Left lung (tissue), 10 donors: Measurements from ENCODE around the gene RRAD. TPM values are rescaled to one million over a fixed set of nuclear protein-coding genes. Genes with fewer than 3 reads are reported as not detected.

Source experiments
- ATAC-seq: fragments of 200-7000 bp; cut with Tn5 transposase; one replicate; pipeline ENCODE4 v1.9.1; 2020; ENCODE audit warnings: moderate library complexity
- DNase-seq, 4 donors: peaks; one replicate each; pipeline ENCODE4 v3.0.0-alpha.2; 2013 to 2020
- H3K27ac ChIP-seq, 2 donors: fragments of 200-600 bp; sonication (generic) in 1 of 2; one replicate each; pipeline versions ENCODE4 v1.5.0 to v1.8.0; 2020 to 2021
- H3K27me3 ChIP-seq, 2 donors: fragments of 200-600 bp; sonication (generic) in 1 of 2; one replicate each; pipeline versions ENCODE4 v1.5.0 to v1.8.0; 2020 to 2021
- H3K36me3 ChIP-seq, 2 donors: fragments of 200-600 bp; sonication (generic) in 1 of 2; one replicate each; pipeline versions ENCODE4 v1.5.0 to v1.8.0; 2020 to 2021
- H3K4me1 ChIP-seq, 2 donors: fragments of 200-600 bp; one replicate each; pipeline ENCODE4 v1.8.0; 2021
- H3K4me3 ChIP-seq, 2 donors: fragments of 200-600 bp; sonication (generic) in 1 of 2; one replicate each; pipeline versions ENCODE4 v1.5.0 to v1.8.0; 2020 to 2021; ENCODE audit warnings: mild to moderate bottlenecking in 1 of 2
- H3K9me3 ChIP-seq, 2 donors: fragments of 200-600 bp; sonication (generic) in 1 of 2; one replicate each; pipeline versions ENCODE4 v1.5.0 to v1.8.0; 2020 to 2021
- CTCF ChIP-seq, 2 donors: fragments of 200-600 bp; sonication (generic) in 1 of 2; IDR thresholded peaks; one replicate each; pipeline versions ENCODE4 v1.5.0 to v1.8.0; 2021; ENCODE audit warnings: antibody characterized with exemption in 2 of 2
- intact Hi-C, 2 donors: fragments of 100-400 bp; cut with DNase I; formaldehyde crosslinking; loops; one replicate each; pipeline versions ENCODE4 v1.11.2 to v1.14.2; 2022
- polyA plus RNA-seq, 6 donors: library from polyadenylated mRNA; unstranded; fragments of 120-200 nt; gene quantifications; one replicate each; pipeline ENCODE4 v1.2.1, GENCODE V29; 2013; ENCODE audit not compliant: insufficient read length in 6 of 6
- total RNA-seq, 2 donors: library from RNA; stranded (reverse); fragmentation: NEBNext Ultra II Directional; extraction: Animal tissue kit (Norgen Biotek cat#: 25700); gene quantifications; one replicate each; pipeline ENCODE4 v1.2.1, GENCODE V29; 2021
- donor health status: DM: no; HTN: yes; CAD: no.
- donor health status: DM: no; HTN: no; CAD: no.

Gene RRAD
- total and polyA plus RNA-seq, 8 donors: 8.1 to 31.8 (median 9.0) TPM

- no peak for TF ChIP-seq CTCF (IDR thresholded peaks at IDR 0.05)
- no peak for ATAC-seq
- H3K9me3 ChIP-seq: no peaks in the 10 kb centered on the region
- no peak overlapping the region for H3K27ac ChIP-seq
- intact Hi-C loops: no loop called here
- no peaks in the 10 kb centered on the region for H3K36me3 ChIP-seq
- peaks cover 0 to 10% of the 10 kb centered on the region in 2 donors for H3K27me3 ChIP-seq
- no peak for DNase-seq
- H3K4me3 ChIP-seq: no peak overlapping the region
- peaks cover 6 to 33% of the 10 kb centered on the region in 2 donors for H3K4me1 ChIP-seq
These were observed 47.3 kb downstream of the RRAD start for GRCh38 chr16:66878067-66878466.

- TF ChIP-seq CTCF (IDR thresholded peaks at IDR 0.05): no peak
- H3K36me3 ChIP-seq: no peaks in the 10 kb centered on the region
- no peak overlapping the region for H3K4me3 ChIP-seq
- no peak for DNase-seq
- H3K27ac ChIP-seq: peak overlapping the region; percentile 7 to 71
- peaks cover 9 to 29% of the 10 kb centered on the region in 2 donors for H3K4me1 ChIP-seq
- intact Hi-C loops: no loop called here
- H3K9me3 ChIP-seq: no peaks in the 10 kb centered on the region
- no peaks in the 10 kb centered on the region for H3K27me3 ChIP-seq
- no peak for ATAC-seq
These were observed 51.1 kb downstream of the RRAD start for GRCh38 chr16:66874079-66874775.

GRCh38 chr16:66873685-66874055 is 51.7 kb downstream of the RRAD start:
- ATAC-seq (no peak), DNase-seq (no peak)
- intact Hi-C loops: no loop called here
- no peaks in the 10 kb centered on the region for H3K36me3 ChIP-seq
- H3K4me1 ChIP-seq: peaks cover 9 to 29% of the 10 kb centered on the region in 2 donors
- H3K9me3 ChIP-seq: no peaks in the 10 kb centered on the region
- H3K4me3 ChIP-seq: no peak overlapping the region
- H3K27me3 ChIP-seq: no peaks in the 10 kb centered on the region
- H3K27ac ChIP-seq: peak overlapping the region in 1 of 2 donors; percentile 81
- TF ChIP-seq CTCF (IDR thresholded peaks at IDR 0.05): no peak

DNA sequence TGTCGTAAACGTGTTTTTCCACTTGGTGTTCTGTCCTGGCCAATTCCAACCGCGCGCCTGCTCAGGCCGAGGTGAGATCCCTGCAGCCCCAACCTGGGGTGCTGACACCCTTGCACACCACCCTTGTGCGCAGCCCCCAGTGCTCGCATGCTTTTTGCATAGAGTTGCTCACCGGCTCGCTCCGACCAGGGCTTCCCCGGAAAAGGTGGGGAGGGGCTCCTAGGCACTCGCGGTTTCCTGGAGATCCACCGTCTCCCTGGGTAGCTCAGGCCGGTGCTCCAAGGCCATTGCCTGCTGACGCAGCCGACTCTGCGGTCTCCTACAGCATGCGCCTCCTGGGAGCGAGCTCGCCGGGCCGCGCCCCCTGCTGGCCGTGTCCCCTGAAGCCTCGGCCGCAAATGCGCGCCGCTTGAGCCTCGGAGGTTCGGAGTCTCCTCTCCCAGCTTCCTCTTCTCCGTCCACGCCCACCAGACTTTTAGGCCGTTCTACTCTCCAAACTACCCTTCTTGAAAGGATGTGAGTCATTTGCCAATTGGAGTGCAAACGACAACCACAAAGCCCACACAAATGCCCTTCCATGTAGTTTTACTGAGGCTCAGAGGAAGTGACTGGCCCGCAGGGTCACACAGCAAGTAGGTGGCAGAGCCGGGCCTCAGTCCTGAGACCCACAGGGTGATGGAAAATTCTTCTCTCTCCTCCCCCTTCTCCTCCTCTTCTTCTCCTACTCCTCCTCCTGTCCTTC is 52.2 kb downstream of the RRAD start:
- peak; percentile 71 to 100 (median 92) for DNase-seq
- Histone ChIP-seq H3K27me3 (no peaks in the 10 kb centered on the region), H3K4me3 (peak overlapping the region; percentile 18 to 34), H3K27ac (peak overlapping the region; percentile 63 to 81), H3K4me1 (peaks cover 9 to 23% of the 10 kb centered on the region in 2 donors), H3K9me3 (no peaks in the 10 kb centered on the region), H3K36me3 (no peaks in the 10 kb centered on the region)
- ATAC-seq: peak; percentile 96
- intact Hi-C loops: no loop called here
- TF ChIP-seq CTCF (IDR thresholded peaks at IDR 0.05): peak; percentile 90 to 99

- Histone ChIP-seq H3K27me3 (no peaks in the 10 kb centered on the region), H3K4me3 (peak overlapping the region; percentile 18 to 34), H3K4me1 (peaks cover 9 to 20% of the 10 kb centered on the region in 2 donors), H3K9me3 (no peaks in the 10 kb centered on the region), H3K36me3 (no peaks in the 10 kb centered on the region), H3K27ac (peak overlapping the region; percentile 63 to 81)
- ATAC-seq: no peak
- DNase-seq: no peak
- intact Hi-C loops: no loop called here
- no peak for TF ChIP-seq CTCF (IDR thresholded peaks at IDR 0.05)
These were observed 52.8 kb downstream of the RRAD start for GRCh38 chr16:66872559-66872942.
